ENCODE results near the gene MAP3K6. TPM values are rescaled to one million over a fixed set of nuclear protein-coding genes. Genes with fewer than 3 reads are reported as not detected.

MAP3K6 gene
- total RNA-seq, 1 donor from 2014 or later, result 1.1 TPM

DNA sequence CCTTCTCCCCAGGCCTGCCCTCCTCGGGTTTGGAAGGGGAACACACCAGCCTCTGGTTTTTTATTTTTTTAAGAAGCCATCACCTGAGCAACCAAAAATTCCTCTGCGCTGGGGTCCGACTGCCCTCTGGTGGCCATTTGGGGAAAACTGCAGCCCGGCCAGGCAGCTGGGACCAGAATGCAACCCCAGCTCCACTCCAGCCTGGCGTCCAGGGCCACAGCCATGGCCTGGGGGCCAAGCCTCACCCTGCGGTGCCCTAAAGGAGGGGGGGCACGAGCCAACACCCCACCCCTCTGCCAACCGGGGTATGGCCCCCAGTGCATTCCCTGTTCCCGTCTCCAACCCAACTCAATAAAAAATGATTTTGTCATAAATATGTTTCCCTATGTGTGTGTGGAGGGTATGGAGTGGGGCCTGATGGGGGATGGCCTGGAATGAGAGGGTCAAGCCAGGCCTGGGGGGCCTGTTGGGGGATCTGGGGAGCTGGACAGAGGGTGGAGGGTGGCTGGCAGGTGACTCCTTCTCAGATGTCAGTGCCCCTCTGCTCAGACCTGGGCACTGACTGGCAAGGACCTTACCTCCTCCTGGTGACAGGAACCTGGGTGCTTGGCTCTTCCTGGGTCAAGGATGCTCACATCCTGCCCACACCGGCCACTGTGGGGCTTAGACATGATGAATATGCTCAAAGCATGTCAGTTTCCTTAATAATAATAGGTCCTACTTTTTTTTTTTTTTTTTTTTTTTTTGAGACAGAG lies 28.9 kb upstream of the MAP3K6 start:
- peak; percentile 73 for DNase-seq (ENCODE audit: low spot score, unreplicated experiment)
- TF ChIP-seq, protein P1, sequence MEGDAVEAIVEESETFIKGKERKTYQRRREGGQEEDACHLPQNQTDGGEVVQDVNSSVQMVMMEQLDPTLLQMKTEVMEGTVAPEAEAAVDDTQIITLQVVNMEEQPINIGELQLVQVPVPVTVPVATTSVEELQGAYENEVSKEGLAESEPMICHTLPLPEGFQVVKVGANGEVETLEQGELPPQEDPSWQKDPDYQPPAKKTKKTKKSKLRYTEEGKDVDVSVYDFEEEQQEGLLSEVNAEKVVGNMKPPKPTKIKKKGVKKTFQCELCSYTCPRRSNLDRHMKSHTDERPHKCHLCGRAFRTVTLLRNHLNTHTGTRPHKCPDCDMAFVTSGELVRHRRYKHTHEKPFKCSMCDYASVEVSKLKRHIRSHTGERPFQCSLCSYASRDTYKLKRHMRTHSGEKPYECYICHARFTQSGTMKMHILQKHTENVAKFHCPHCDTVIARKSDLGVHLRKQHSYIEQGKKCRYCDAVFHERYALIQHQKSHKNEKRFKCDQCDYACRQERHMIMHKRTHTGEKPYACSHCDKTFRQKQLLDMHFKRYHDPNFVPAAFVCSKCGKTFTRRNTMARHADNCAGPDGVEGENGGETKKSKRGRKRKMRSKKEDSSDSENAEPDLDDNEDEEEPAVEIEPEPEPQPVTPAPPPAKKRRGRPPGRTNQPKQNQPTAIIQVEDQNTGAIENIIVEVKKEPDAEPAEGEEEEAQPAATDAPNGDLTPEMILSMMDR (IDR thresholded peaks at IDR 0.05; ENCODE audit: unreplicated experiment), result peak; percentile 95
- Mint-ChIP-seq H3K4me3 (ENCODE audit: low read depth) (no peak overlapping the region), H3K27me3 (peaks cover 8% of the 10 kb centered on the region), H3K36me3 (ENCODE audit: insufficient read depth) (no peaks in the 10 kb centered on the region), H3K27ac (no peak overlapping the region), H3K4me1 (ENCODE audit: low read depth) (peaks cover 9% of the 10 kb centered on the region), H3K9me3 (ENCODE audit: low read depth) (no peaks in the 10 kb centered on the region)

DNA sequence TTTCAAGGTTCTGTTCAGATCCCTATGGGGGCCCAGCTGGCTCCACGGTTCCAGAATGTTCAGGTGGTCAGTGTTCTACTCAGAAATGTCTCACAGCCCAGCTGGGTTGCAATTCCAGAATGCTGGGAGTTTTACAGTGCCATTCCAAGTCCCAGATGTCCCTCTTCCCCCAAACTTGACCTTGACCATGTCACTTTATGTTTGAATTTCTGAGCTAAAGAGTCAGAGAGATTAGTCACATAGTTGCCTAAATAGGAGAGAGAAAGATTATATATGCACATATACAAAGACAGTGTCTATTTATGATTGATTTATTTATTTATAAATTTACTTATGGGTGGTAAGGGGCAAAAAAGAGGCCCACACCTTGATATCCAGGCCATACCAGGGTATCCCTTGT lies 28.2 kb upstream of the MAP3K6 start:
- TF ChIP-seq, protein P1 (IDR thresholded peaks at IDR 0.05; ENCODE audit: unreplicated experiment), result no peak
- peaks cover 9% of the 10 kb centered on the region for H3K4me1 Mint-ChIP-seq (ENCODE audit: low read depth)
- no peak for DNase-seq (ENCODE audit: low spot score, unreplicated experiment)
- no peak overlapping the region for H3K4me3 Mint-ChIP-seq (ENCODE audit: low read depth)
- peaks cover 12% of the 10 kb centered on the region for H3K27me3 Mint-ChIP-seq
- no peaks in the 10 kb centered on the region for H3K36me3 Mint-ChIP-seq (ENCODE audit: insufficient read depth)
- no peak overlapping the region for H3K27ac Mint-ChIP-seq
- H3K9me3 Mint-ChIP-seq (ENCODE audit: low read depth), result no peaks in the 10 kb centered on the region

DNA sequence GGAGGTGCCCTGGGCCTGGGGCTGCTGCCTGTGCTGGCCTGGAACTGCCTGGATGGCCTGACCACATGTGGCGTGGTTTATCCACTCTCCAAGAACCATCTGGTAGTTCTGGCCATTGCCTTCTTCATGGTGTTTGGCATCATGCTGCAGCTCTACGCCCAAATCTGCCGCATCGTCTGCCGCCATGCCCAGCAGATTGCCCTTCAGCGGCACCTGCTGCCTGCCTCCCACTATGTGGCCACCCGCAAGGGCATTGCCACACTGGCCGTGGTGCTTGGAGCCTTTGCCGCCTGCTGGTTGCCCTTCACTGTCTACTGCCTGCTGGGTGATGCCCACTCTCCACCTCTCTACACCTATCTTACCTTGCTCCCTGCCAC lies 27.5 kb upstream of the MAP3K6 start:
- TF ChIP-seq, protein P1 (IDR thresholded peaks at IDR 0.05; ENCODE audit: unreplicated experiment), result no peak
- DNase-seq (ENCODE audit: low spot score, unreplicated experiment), result no peak

DNA sequence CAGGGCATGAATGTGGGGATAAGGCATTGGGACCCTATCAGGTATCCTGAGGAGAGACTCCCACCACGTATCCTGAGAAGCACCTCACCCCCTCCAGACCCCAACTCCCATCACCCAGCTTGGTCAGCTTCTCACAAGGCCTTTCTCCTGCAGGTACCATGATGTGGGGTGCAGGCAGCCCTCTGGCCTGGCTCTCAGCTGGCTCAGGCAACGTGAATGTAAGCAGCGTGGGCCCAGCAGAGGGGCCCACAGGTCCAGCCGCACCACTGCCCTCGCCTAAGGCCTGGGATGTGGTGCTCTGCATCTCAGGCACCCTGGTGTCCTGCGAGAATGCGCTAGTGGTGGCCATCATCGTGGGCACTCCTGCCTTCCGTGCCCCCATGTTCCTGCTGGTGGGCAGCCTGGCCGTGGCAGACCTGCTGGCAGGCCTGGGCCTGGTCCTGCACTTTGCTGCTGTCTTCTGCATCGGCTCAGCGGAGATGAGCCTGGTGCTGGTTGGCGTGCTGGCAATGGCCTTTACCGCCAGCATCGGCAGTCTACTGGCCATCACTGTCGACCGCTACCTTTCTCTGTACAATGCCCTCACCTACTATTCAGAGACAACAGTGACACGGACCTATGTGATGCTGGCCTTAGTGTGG lies 27.0 kb upstream of the MAP3K6 start:
- Mint-ChIP-seq H3K27me3 (peaks cover 15% of the 10 kb centered on the region), H3K27ac (no peak overlapping the region), H3K9me3 (ENCODE audit: low read depth) (no peaks in the 10 kb centered on the region), H3K4me3 (ENCODE audit: low read depth) (no peak overlapping the region), H3K4me1 (ENCODE audit: low read depth) (peaks cover 8% of the 10 kb centered on the region), H3K36me3 (ENCODE audit: insufficient read depth) (no peaks in the 10 kb centered on the region)
- DNase-seq (ENCODE audit: low spot score, unreplicated experiment), result no peak
- TF ChIP-seq, protein P1 (IDR thresholded peaks at IDR 0.05; ENCODE audit: unreplicated experiment), result no peak

More for the DNA sequence above, 27.5 kb upstream of the MAP3K6 start:
- Mint-ChIP-seq H3K4me3 (ENCODE audit: low read depth) (no peak overlapping the region), H3K9me3 (ENCODE audit: low read depth) (no peaks in the 10 kb centered on the region), H3K36me3 (ENCODE audit: insufficient read depth) (no peaks in the 10 kb centered on the region), H3K4me1 (ENCODE audit: low read depth) (peaks cover 9% of the 10 kb centered on the region), H3K27me3 (peaks cover 15% of the 10 kb centered on the region), H3K27ac (no peak overlapping the region)

DNA sequence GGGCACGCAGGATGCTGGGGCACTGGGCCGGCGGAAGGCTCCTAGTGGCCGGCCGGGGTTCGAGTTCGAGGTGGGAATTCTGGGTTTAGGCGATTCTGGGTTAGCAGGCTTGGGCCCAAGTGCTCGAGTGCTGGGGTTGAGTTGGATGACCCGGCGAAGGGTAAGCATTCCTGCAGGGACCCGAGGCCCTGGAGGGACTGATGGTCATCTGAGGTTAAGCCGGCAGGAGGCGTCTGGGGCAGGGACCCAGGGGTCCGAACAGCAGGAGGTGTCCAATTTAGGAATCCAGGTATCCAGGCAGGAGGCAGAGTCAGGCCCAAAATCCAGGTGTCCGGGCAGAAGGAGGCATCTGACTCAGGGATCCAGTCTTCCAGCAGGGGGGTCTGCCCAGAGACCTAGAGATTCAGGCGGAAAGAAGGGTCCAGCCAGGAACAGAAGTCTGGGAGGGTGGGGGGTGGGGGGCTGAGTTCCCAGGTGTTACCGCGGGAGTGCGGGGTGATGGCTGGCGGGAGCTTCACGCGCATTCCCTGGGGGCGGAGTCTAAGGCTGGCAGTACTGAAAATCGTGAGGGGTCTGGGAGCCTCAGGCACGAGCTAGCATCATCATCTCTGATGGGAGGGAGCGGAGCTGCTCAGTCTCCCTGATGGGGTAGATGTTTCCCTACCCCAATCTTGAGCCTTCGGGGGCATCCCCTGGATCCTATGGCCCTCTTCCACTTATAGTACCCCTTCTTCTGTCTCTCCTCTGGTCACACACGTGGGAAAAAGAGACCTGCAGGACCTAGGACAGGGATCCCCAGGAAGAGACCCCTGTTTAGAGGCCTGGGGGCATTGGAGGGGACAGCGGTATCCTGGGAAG lies 26.2 kb upstream of the MAP3K6 start:
- DNase-seq (ENCODE audit: low spot score, unreplicated experiment), result no peak
- Mint-ChIP-seq H3K4me1 (ENCODE audit: low read depth) (peaks cover 6% of the 10 kb centered on the region), H3K4me3 (ENCODE audit: low read depth) (peak overlapping the region; percentile 78), H3K9me3 (ENCODE audit: low read depth) (no peaks in the 10 kb centered on the region), H3K27me3 (peaks cover 17% of the 10 kb centered on the region), H3K36me3 (ENCODE audit: insufficient read depth) (no peaks in the 10 kb centered on the region), H3K27ac (peak overlapping the region; percentile 88)
- TF ChIP-seq, protein P1 (IDR thresholded peaks at IDR 0.05; ENCODE audit: unreplicated experiment), result peak; percentile 46
